Measurements from ENCODE around the gene SRC.

GRCh38 chr20:37413023-37413334, 67.0 kb downstream of the SRC start:
- no peak for TF ChIP-seq POLR2AphosphoS5 (IDR thresholded peaks at IDR 0.05; ENCODE audit: low read depth, low read length)
- no peak for TF ChIP-seq REST (IDR thresholded peaks at IDR 0.05; ENCODE audit: insufficient read depth in 1 of 2, low read depth in 2 of 2, low read length in 2 of 2)
